SJCRH30 (cell line): Measurements from ENCODE around the gene MAD1L1. TPM values are rescaled to one million over a fixed set of nuclear protein-coding genes. Genes with fewer than 3 reads are reported as not detected.

Experiments
- DNase-seq, 2 experiments: peaks; one replicate each; pipeline ENCODE4 v3.0.0-alpha.2; 2015 to 2020
- H3K27ac ChIP-seq: fragments of 250-450 bp; sonication (Bioruptor Pico); 2 replicates; pipeline ENCODE4 v1.5.1; 2020; ENCODE audit warnings: mild to moderate bottlenecking, moderate library complexity
- H3K27me3 ChIP-seq: fragments of 250-450 bp; sonication (Bioruptor Pico); 2 replicates; pipeline ENCODE4 v1.5.1; 2020; ENCODE audit warnings: mild to moderate bottlenecking, moderate library complexity
- H3K36me3 ChIP-seq: fragments of 250-450 bp; sonication (Bioruptor Pico); 2 replicates; pipeline ENCODE4 v1.5.1; 2020; ENCODE audit warnings: mild to moderate bottlenecking, moderate library complexity
- H3K4me1 ChIP-seq: fragments of 250-450 bp; sonication (Bioruptor Pico); 2 replicates; pipeline ENCODE4 v1.5.1; 2020; ENCODE audit warnings: mild to moderate bottlenecking, moderate library complexity
- H3K4me3 ChIP-seq: fragments of 250-450 bp; sonication (Bioruptor Pico); 2 replicates; pipeline ENCODE4 v1.5.1; 2020; ENCODE audit warnings: mild to moderate bottlenecking, moderate library complexity
- H3K9me3 ChIP-seq: fragments of 250-450 bp; sonication (Bioruptor Pico); replicated peaks from 2 replicates; pipeline ENCODE4 v1.5.1; 2020; ENCODE audit warnings: mild to moderate bottlenecking, moderate library complexity
- total RNA-seq: library from RNA; depleted of rRNA; stranded (reverse); fragments of >200 nt; shearing (Covaris generic); gene quantifications from 2 replicates; pipeline ENCODE4 v1.2.3, GENCODE V29; 2014

Gene MAD1L1
- total RNA-seq, 1 experiment from 2014 or later: 31.5 TPM

DNA sequence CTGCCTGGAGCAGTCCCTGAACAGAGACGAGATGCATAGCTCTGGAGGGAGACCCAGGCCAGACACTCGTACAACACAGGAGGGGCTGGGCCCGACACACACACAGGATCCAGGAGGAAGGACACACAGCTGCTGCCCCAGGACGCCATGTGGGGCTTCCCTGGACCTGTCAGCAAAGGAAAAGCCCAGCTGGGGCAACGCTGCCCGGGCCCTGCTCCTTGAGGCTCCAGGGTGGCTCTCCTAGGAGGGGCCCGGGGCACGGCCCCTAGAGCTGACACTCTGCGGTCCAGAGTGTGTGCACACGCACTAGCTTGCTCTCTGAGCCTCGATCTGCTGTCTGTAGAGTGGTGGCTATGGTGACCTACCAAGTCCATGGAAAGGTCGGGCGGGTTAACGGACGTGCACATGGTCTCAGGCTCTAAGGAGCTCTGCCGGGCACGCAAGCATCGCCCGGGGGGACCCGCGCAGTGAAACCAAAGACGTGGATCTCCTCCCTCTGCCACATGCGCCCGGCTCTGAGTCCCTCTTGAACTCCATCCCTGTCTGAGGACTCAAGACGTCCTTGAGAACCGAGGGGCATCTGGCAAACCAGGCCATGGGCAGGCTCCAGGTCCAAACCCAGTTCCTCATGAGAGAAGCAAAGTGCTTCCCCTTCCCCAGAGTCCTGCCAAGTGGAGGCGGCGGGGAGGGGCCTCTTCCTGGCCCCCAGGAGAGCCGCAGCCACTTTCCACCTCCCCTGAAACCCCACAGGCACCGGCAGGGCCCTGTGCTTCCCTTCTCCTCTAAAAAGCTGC, 283.7 kb downstream of the MAD1L1 start:
- H3K36me3 ChIP-seq: no peaks in the 10 kb centered on the region
- no peaks in the 10 kb centered on the region for H3K27me3 ChIP-seq
- H3K4me1 ChIP-seq: peaks cover 8% of the 10 kb centered on the region; the same call in 1 of the 2 replicates
- no peak overlapping the region for H3K27ac ChIP-seq
- DNase-seq: no peak
- H3K4me3 ChIP-seq: no peak overlapping the region
- no peaks in the 10 kb centered on the region for H3K9me3 ChIP-seq

DNA sequence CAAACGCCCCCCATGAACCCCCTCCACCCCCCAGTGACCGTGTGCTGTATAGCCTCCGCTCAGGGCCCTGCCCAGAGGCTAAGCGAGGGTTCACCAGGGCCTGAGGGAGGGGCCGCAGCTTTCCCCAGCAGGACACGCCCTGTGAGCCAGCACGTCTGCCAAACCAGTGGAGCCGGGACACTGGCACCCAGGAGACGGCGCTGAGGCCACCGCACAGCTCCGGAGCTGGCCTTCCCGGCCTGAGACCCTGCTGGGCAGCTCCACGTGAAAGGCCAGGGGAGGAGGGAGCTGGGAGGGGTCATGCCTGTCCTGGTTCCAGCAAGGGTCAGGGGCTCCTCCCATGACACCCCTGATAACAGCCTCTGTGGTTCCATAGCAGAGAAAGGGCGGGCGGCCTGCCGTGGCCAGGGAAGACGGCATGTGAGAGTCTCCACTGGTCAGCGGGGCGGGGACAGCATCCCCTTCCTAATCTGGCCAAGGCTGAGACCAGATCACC, 284.4 kb downstream of the MAD1L1 start:
- H3K4me1 ChIP-seq: peaks cover 8% of the 10 kb centered on the region; the same call in 1 of the 2 replicates
- H3K27ac ChIP-seq: no peak overlapping the region
- no peaks in the 10 kb centered on the region for H3K9me3 ChIP-seq
- no peak overlapping the region for H3K4me3 ChIP-seq
- no peaks in the 10 kb centered on the region for H3K36me3 ChIP-seq
- no peaks in the 10 kb centered on the region for H3K27me3 ChIP-seq
- no peak for DNase-seq

DNA sequence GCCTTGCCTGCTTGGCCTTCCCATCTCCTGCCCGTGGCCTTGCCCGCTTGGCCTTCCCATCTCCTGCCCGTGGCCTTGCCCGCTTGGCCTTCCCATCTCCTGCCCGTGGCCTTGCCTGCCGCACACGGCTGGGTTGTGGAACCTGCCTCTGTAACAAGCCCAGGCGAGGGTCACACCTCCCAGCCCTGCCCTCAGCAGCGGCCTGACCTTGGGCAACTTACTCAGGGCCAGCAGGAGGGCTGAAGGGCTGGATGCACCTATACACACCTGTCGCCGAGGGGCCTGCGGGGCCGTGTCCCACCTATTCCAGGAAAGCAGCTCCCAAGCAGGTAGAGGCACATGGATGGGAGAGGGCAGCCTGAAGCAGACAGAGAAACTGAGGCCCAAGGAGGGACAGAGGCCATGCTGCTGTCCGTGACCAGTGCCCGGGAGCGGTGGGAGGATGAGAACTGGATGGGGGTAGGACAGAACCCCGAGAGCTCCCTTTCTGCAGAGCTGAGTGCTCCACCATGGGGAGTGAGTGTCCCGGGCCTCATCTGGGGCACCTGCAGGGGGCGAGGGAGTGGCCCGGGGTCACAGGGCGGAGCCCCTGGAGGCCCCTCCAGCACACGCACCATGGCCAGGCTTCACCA, 285.0 kb downstream of the MAD1L1 start:
- no peak for DNase-seq
- Histone ChIP-seq H3K9me3 (no peaks in the 10 kb centered on the region), H3K27ac (no peak overlapping the region), H3K4me3 (no peak overlapping the region), H3K4me1 (peaks cover 8% of the 10 kb centered on the region; the same call in 1 of the 2 replicates), H3K36me3 (no peaks in the 10 kb centered on the region), H3K27me3 (no peaks in the 10 kb centered on the region)

- H3K9me3 ChIP-seq: no peaks in the 10 kb centered on the region
- no peak overlapping the region for H3K4me3 ChIP-seq
- no peak for DNase-seq
- peaks cover 12% of the 10 kb centered on the region for H3K4me1 ChIP-seq
- no peak overlapping the region for H3K27ac ChIP-seq
- H3K36me3 ChIP-seq: no peaks in the 10 kb centered on the region
- no peaks in the 10 kb centered on the region for H3K27me3 ChIP-seq
These were observed 285.8 kb downstream of the MAD1L1 start for GRCh38 chr7:1946773-1947450.

GRCh38 chr7:1946025-1946772, 286.5 kb downstream of the MAD1L1 start:
- Histone ChIP-seq H3K4me1 (peaks cover 15% of the 10 kb centered on the region), H3K4me3 (no peak overlapping the region), H3K27ac (no peak overlapping the region), H3K27me3 (no peaks in the 10 kb centered on the region), H3K36me3 (no peaks in the 10 kb centered on the region), H3K9me3 (no peaks in the 10 kb centered on the region)
- DNase-seq: no peak

DNA sequence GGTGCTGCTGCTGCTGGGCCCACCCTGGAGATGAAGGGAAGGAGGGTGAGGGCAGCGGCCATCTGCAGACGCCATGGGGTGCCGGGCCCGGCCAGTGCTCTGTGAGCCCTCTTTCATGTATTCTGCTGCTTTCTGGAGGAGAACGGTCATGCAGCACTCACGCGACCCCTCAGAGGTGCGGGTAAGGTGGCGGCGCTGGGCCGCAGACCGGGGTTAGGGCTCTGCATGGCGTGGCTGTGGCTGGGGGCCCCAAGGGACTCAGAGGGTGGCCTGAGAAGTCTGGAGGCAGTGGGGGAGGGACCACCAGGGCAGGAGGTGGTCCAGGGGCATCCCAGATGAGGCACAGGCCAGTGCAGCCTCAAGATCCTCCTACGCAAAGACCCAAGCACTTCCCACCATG, 287.2 kb downstream of the MAD1L1 start:
- no peak overlapping the region for H3K4me3 ChIP-seq
- no peak for DNase-seq
- peaks cover 11% of the 10 kb centered on the region for H3K4me1 ChIP-seq
- H3K36me3 ChIP-seq: no peaks in the 10 kb centered on the region
- H3K27me3 ChIP-seq: no peaks in the 10 kb centered on the region
- H3K9me3 ChIP-seq: no peaks in the 10 kb centered on the region
- H3K27ac ChIP-seq: no peak overlapping the region

GRCh38 chr7:1944619-1945210, 288.0 kb downstream of the MAD1L1 start:
- Histone ChIP-seq H3K27me3 (no peaks in the 10 kb centered on the region), H3K4me3 (no peak overlapping the region), H3K4me1 (peaks cover 10% of the 10 kb centered on the region), H3K9me3 (no peaks in the 10 kb centered on the region), H3K27ac (no peak overlapping the region), H3K36me3 (no peaks in the 10 kb centered on the region)
- DNase-seq: no peak

- H3K36me3 ChIP-seq: no peaks in the 10 kb centered on the region
- no peak overlapping the region for H3K4me3 ChIP-seq
- H3K27me3 ChIP-seq: no peaks in the 10 kb centered on the region
- H3K9me3 ChIP-seq: no peaks in the 10 kb centered on the region
- no peak overlapping the region for H3K27ac ChIP-seq
- H3K4me1 ChIP-seq: peaks cover 10% of the 10 kb centered on the region
- no peak for DNase-seq
These were observed 288.7 kb downstream of the MAD1L1 start for GRCh38 chr7:1943933-1944618.

DNA sequence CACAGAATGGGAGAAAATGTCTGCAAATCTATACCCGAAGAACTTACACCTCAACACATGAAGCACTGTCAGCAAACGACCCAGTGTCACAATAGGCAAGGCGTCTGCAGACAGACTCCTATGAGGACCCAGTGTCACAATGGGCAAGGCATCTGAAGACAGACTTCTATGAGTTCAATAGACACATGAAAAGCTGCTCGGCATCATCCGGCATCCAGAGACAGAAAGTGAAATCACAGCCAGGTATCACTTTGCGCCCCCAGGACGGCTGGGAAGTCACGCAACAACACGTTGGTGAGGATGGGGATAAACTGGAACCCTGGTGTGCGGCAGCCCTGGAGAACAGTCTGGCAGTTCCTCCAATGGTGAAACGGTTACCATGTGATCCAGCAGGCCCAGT, 289.4 kb downstream of the MAD1L1 start:
- H3K4me3 ChIP-seq: no peak overlapping the region

DNA sequence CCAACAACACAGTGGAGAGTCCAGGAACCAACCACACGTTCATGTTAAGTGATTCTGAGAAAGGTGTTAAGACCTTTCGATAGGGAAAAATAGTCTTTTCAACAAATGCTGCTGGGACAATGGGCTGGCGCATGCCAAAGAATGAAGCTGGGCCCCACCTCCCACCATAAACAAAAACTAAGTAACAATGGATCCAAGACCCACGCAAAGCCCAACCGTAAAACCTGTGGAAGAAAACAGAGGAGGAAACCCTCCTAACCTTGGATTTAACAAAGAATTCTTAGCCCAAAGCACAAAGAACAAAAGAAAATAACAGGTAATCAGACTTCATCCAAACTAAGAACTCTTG, 289.8 kb downstream of the MAD1L1 start:
- H3K27ac ChIP-seq: no peak overlapping the region
- H3K4me3 ChIP-seq: no peak overlapping the region
- no peaks in the 10 kb centered on the region for H3K27me3 ChIP-seq
- H3K4me1 ChIP-seq: peaks cover 10% of the 10 kb centered on the region
- no peak for DNase-seq
- no peaks in the 10 kb centered on the region for H3K9me3 ChIP-seq
- no peaks in the 10 kb centered on the region for H3K36me3 ChIP-seq

More for the DNA sequence above, 289.4 kb downstream of the MAD1L1 start:
- Histone ChIP-seq H3K4me1 (peaks cover 10% of the 10 kb centered on the region), H3K27me3 (no peaks in the 10 kb centered on the region), H3K9me3 (no peaks in the 10 kb centered on the region), H3K36me3 (no peaks in the 10 kb centered on the region), H3K27ac (no peak overlapping the region)
- DNase-seq: no peak

GRCh38 chr7:1942243-1942940, 290.4 kb downstream of the MAD1L1 start:
- Histone ChIP-seq H3K4me3 (no peak overlapping the region), H3K36me3 (no peaks in the 10 kb centered on the region), H3K4me1 (peaks cover 10% of the 10 kb centered on the region), H3K9me3 (no peaks in the 10 kb centered on the region), H3K27ac (peak overlapping the region; percentile 34), H3K27me3 (no peaks in the 10 kb centered on the region)
- DNase-seq: no peak

GRCh38 chr7:1941464-1942242, 291.1 kb downstream of the MAD1L1 start:
- Histone ChIP-seq H3K9me3 (no peaks in the 10 kb centered on the region), H3K4me1 (peaks cover 10% of the 10 kb centered on the region), H3K27ac (peak overlapping the region; percentile 34), H3K36me3 (no peaks in the 10 kb centered on the region), H3K27me3 (no peaks in the 10 kb centered on the region), H3K4me3 (no peak overlapping the region)
- DNase-seq: peak; percentile 56 to 63

DNA sequence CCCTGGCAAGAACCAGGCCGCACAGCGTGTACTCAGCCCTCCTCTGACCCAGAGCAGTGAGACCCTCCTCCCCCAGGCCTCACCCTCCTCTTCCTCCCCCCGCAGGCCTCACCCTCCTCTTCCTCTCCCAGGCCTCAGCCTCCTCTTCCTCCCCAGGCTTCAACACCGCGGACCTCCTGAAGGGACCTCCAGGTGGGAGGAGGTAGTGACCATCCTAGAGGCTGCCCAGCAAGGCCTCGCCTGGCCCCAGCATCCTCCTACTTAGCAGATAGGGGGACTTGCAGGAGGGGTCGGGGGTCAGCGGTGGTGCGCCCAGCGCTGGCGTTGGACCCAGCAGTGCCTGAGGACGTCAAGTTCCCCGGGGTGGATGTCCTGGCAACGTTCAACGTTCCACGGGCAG, 291.9 kb downstream of the MAD1L1 start:
- H3K27me3 ChIP-seq: no peaks in the 10 kb centered on the region
- peaks cover 10% of the 10 kb centered on the region for H3K4me1 ChIP-seq
- no peaks in the 10 kb centered on the region for H3K36me3 ChIP-seq
- no peaks in the 10 kb centered on the region for H3K9me3 ChIP-seq
- DNase-seq: no peak
- H3K4me3 ChIP-seq: no peak overlapping the region
- no peak overlapping the region for H3K27ac ChIP-seq
